GM23248 (cell line): Measurements from ENCODE around the gene CR1L.

Experiments used
- EZH2 ChIP-seq: fragments of 200-600 bp; sonication (generic); IDR thresholded peaks from 2 replicates; pipeline ENCODE4 v1.6.1; 2018; ENCODE audit warnings: antibody characterized with exemption, mild to moderate bottlenecking; ENCODE audit not compliant: insufficient read depth, poor library complexity, severe bottlenecking
- EZH2phosphoT487 ChIP-seq: fragments of 200-600 bp; sonication (generic); IDR thresholded peaks from 2 replicates; pipeline ENCODE4 v1.6.1; 2018; ENCODE audit warnings: antibody characterized with exemption, moderate library complexity, mild to moderate bottlenecking, low read depth; ENCODE audit not compliant: insufficient read depth

GRCh38 chr1:207666342-207666741 lies 21.4 kb downstream of the CR1L start:
- TF ChIP-seq EZH2: no peak
- no peak for TF ChIP-seq EZH2phosphoT487
